HG03342 (cell line): Measurements from ENCODE around the gene LRPPRC.

ENCODE experiments used
- ATAC-seq: cut with Tn5 transposase; IDR thresholded peaks from one replicate; pipeline ENCODE4 v1.9.1; 2021; ENCODE audit warnings: mild to moderate bottlenecking, moderate library complexity; ENCODE audit not compliant: unreplicated experiment

Gene LRPPRC

GRCh38 chr2:43980902-43981301, 14.9 kb downstream of the LRPPRC start:
- no peak for ATAC-seq

GRCh38 chr2:43977677-43978375, 18.0 kb downstream of the LRPPRC start:
- no peak for ATAC-seq

GRCh38 chr2:43960921-43961320, 34.9 kb downstream of the LRPPRC start:
- no peak for ATAC-seq

GRCh38 chr2:43958397-43959275, 37.2 kb downstream of the LRPPRC start:
- no peak for ATAC-seq

- ATAC-seq: no peak
Measured at GRCh38 chr2:43950383-43951008, 45.3 kb downstream of the LRPPRC start.

GRCh38 chr2:43948370-43948769, 47.4 kb downstream of the LRPPRC start:
- ATAC-seq: no peak

GRCh38 chr2:43946685-43947084, 49.1 kb downstream of the LRPPRC start:
- ATAC-seq: no peak

GRCh38 chr2:43945439-43945838, 50.4 kb downstream of the LRPPRC start:
- ATAC-seq: no peak

- ATAC-seq: no peak
Measured at GRCh38 chr2:43944915-43945314, 50.9 kb downstream of the LRPPRC start.

GRCh38 chr2:43943809-43944452, 51.9 kb downstream of the LRPPRC start:
- ATAC-seq: no peak

- ATAC-seq: no peak
Measured at GRCh38 chr2:43943323-43943722, 52.5 kb downstream of the LRPPRC start.

- ATAC-seq: no peak
Measured at GRCh38 chr2:43942881-43943280, 52.9 kb downstream of the LRPPRC start.

GRCh38 chr2:43941966-43942365, 53.8 kb downstream of the LRPPRC start:
- no peak for ATAC-seq

GRCh38 chr2:43941359-43941758, 54.4 kb downstream of the LRPPRC start:
- ATAC-seq: no peak

GRCh38 chr2:43939695-43940256, 56.0 kb downstream of the LRPPRC start:
- ATAC-seq: no peak

GRCh38 chr2:43937269-43937820, 58.4 kb downstream of the LRPPRC start:
- ATAC-seq: no peak

GRCh38 chr2:43934567-43934966, 61.2 kb downstream of the LRPPRC start:
- no peak for ATAC-seq

- no peak for ATAC-seq
Measured at GRCh38 chr2:43931293-43931692, 64.5 kb downstream of the LRPPRC start.

GRCh38 chr2:43927442-43927841, 68.3 kb downstream of the LRPPRC start:
- ATAC-seq: no peak

- no peak for ATAC-seq
Measured at GRCh38 chr2:43925431-43925830, 70.4 kb downstream of the LRPPRC start.

GRCh38 chr2:43924463-43924862, 71.3 kb downstream of the LRPPRC start:
- no peak for ATAC-seq
